Measurements from ENCODE around the gene SLC8A1.

DNA sequence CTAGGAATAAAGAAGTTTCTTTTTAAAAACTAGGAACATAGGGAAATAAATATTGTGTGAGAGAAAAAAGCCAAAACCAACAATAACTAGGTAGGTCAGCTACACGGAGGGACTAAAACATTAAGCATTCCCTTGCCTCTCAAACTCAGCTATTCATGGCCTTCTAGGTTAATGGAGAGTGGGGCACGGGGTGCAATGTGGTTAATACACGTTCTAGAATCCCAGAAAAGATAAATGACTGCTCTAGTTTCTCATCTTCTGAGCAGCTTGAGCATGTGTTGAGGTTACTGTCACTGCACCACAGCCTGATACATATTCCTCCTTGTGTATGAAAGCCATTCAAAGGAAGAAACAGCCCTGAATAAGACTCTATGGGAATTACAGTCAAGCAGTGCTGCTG lies 31.4 kb downstream of the SLC8A1 start:
- TF ChIP-seq, protein P1, sequence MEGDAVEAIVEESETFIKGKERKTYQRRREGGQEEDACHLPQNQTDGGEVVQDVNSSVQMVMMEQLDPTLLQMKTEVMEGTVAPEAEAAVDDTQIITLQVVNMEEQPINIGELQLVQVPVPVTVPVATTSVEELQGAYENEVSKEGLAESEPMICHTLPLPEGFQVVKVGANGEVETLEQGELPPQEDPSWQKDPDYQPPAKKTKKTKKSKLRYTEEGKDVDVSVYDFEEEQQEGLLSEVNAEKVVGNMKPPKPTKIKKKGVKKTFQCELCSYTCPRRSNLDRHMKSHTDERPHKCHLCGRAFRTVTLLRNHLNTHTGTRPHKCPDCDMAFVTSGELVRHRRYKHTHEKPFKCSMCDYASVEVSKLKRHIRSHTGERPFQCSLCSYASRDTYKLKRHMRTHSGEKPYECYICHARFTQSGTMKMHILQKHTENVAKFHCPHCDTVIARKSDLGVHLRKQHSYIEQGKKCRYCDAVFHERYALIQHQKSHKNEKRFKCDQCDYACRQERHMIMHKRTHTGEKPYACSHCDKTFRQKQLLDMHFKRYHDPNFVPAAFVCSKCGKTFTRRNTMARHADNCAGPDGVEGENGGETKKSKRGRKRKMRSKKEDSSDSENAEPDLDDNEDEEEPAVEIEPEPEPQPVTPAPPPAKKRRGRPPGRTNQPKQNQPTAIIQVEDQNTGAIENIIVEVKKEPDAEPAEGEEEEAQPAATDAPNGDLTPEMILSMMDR (IDR thresholded peaks at IDR 0.05; ENCODE audit: insufficient read depth, low read depth, low read length): no peak
- no peak for TF ChIP-seq EZH2 (IDR thresholded peaks at IDR 0.05; ENCODE audit: insufficient read depth, low read length)

All from astrocyte (in vitro differentiated cells and primary cell).